Pons (tissue), 1 donor: ENCODE results near the gene CCDC88A.
A peak's percentile ranks its signal among the peaks of the same experiment; 100 is the strongest.
"Not testable (repeated sequence)": the region's sequence is repeated elsewhere in the genome, so short reads cannot be mapped to it uniquely, and the experiment has no call there.

ENCODE experiments used
- DNase-seq: peaks from one replicate; pipeline ENCODE4 v3.0.0-alpha.2; 2016; ENCODE audit warnings: low spot score

CCDC88A gene

GRCh38 chr2:55419679-55420438, at the start of gene CCDC88A:
Gene CCDC88A, minus strand, starts transcription at chr2:55419856. Its CDS starts 777 bp downstream, at chr2:55419079.
- DNase-seq = peak; percentile 94

- DNase-seq = no peak
Measured at GRCh38 chr2:55461679-55462078, 42.0 kb upstream of the CCDC88A start.

- no peak for DNase-seq
Measured at GRCh38 chr2:55460562-55460961, 40.9 kb upstream of the CCDC88A start.

- DNase-seq = no peak
Measured at GRCh38 chr2:55459714-55460274, 40.1 kb upstream of the CCDC88A start.

- no peak for DNase-seq
Measured at GRCh38 chr2:55459279-55459678, 39.6 kb upstream of the CCDC88A start.

- no peak for DNase-seq
Measured at GRCh38 chr2:55454121-55454520, 34.5 kb upstream of the CCDC88A start.

- DNase-seq = no peak
Measured at GRCh38 chr2:55452879-55453278, 33.2 kb upstream of the CCDC88A start.

GRCh38 chr2:55451699-55452098, 32.0 kb upstream of the CCDC88A start:
- DNase-seq = no peak

- not testable (repeated sequence) for DNase-seq
Measured at GRCh38 chr2:55450014-55450413, 30.4 kb upstream of the CCDC88A start.

- DNase-seq = not testable (repeated sequence)
Measured at GRCh38 chr2:55442045-55442760, 22.5 kb upstream of the CCDC88A start.

GRCh38 chr2:55441280-55441892, 21.7 kb upstream of the CCDC88A start:
- DNase-seq = no peak

- no peak for DNase-seq
Measured at GRCh38 chr2:55439101-55439397, 19.4 kb upstream of the CCDC88A start.

- DNase-seq = no peak
Measured at GRCh38 chr2:55438391-55439100, 18.9 kb upstream of the CCDC88A start.

- no peak for DNase-seq
Measured at GRCh38 chr2:55437515-55438390, 18.1 kb upstream of the CCDC88A start.

GRCh38 chr2:55431982-55432627, 12.4 kb upstream of the CCDC88A start:
- peak; percentile 76 for DNase-seq

GRCh38 chr2:55430211-55430975, 10.7 kb upstream of the CCDC88A start:
- no peak for DNase-seq

- no peak for DNase-seq
Measured at GRCh38 chr2:55428258-55428657, 8.6 kb upstream of the CCDC88A start.

- no peak for DNase-seq
Measured at GRCh38 chr2:55425431-55425831, 5.8 kb upstream of the CCDC88A start.

GRCh38 chr2:55422876-55423665, 3.4 kb upstream of the CCDC88A start:
- DNase-seq = peak; percentile 69
